ENCODE data around the gene NEU2. TPM values are rescaled to one million over a fixed set of nuclear protein-coding genes. Genes with fewer than 3 reads are reported as not detected.

NEU2 gene
- total RNA-seq, 1 experiment from 2014 or later, result not detected

DNA sequence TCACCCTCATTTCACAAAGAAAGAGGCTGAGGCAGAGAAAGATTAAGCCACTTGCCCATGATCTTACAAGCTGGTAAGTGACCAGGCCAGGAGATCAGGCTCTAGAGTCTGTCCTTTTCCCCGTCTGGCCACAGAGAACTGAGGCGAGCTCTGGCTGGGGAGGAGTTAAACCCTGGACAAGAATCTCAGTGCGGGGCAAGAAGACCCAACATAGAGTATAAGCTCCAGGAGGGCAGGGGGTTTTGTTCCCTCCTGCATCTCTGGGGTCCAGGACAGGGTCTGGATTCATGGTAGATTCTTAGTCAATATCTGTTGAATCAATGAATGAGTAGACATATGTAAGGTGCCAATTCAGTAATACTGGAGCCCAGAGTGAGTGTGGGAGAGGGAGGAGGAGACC is 14.7 kb downstream of the NEU2 start:
- Histone ChIP-seq H3K23me2 (ENCODE audit: insufficient read length, low read depth, low read length, poor library complexity, severe bottlenecking) (peaks cover 4% of the 10 kb centered on the region), H2BK20ac (ENCODE audit: low read depth, low read length, poor library complexity, severe bottlenecking) (no peak overlapping the region)
- DNase-seq, result no peak

More for the DNA sequence above, 14.7 kb downstream of the NEU2 start:
- Histone ChIP-seq H2BK5ac (ENCODE audit: insufficient read length, low read length) (no peak overlapping the region), H4K8ac (replicated peaks; ENCODE audit: insufficient read length, low read depth, low read length) (no peak overlapping the region), H3K23ac (ENCODE audit: insufficient read length, low read depth, low read length) (no peak overlapping the region), H3K79me1 (ENCODE audit: insufficient read depth, low read depth, low read length, poor library complexity, severe bottlenecking) (no peaks in the 10 kb centered on the region), H3K4ac (ENCODE audit: low read depth, low read length) (no peak overlapping the region), H2BK15ac (ENCODE audit: low read depth, low read length) (no peak overlapping the region), H2BK12ac (ENCODE audit: insufficient read length, low read depth, low read length) (no peak overlapping the region), H3K9me3 (ENCODE audit: control insufficient read depth, low read depth, low read length) (no peaks in the 10 kb centered on the region), H4K5ac (ENCODE audit: insufficient read length, low read depth, low read length) (no peak overlapping the region), H3K9ac (ENCODE audit: extremely low read depth, insufficient read length, low read length) (no peak overlapping the region), H3T11ph (ENCODE audit: low read length) (no peak overlapping the region), H2AFZ (ENCODE audit: low read length) (no peak overlapping the region), H3K79me2 (ENCODE audit: insufficient read depth, low read length) (0 out of 2 replicates have a peak, but pooled peaks cover 1% of the 10 kb centered on the region), H4K91ac (ENCODE audit: insufficient read length, low read depth, low read length) (no peak overlapping the region), H3K27me3 (ENCODE audit: insufficient read depth, low read length) (no peaks in the 10 kb centered on the region; the same call in 1 of the 2 replicates), H3K18ac (ENCODE audit: insufficient read length, low read depth, low read length) (no peak overlapping the region), H2AK5ac (ENCODE audit: insufficient read length, low read length) (no peak overlapping the region), H3K4me1 (ENCODE audit: insufficient read depth, low read length) (peaks cover 11% of the 10 kb centered on the region; the same call in 1 of the 2 replicates), H3K14ac (ENCODE audit: insufficient read depth, low read length) (no peak overlapping the region), H3K27ac (ENCODE audit: insufficient read length, low read depth, low read length) (no peak overlapping the region), H3K4me2 (ENCODE audit: insufficient read depth, insufficient read length, low read length) (no peak overlapping the region), H3K56ac (ENCODE audit: insufficient read length, low read depth, low read length) (no peak overlapping the region), H2BK120ac (ENCODE audit: low read depth, low read length, poor library complexity, severe bottlenecking) (no peak overlapping the region), H4K20me1 (ENCODE audit: control insufficient read depth, insufficient read depth, insufficient read length) (no peaks in the 10 kb centered on the region)
- no CpG with 5 or more reads among the region's 3 CpGs for WGBS (ENCODE audit: extremely low coverage, insufficient read length, low lambda C conversion rate)
- Mint-ChIP-seq H3K27me3 (ENCODE audit: low read depth) (peaks cover 26% of the 10 kb centered on the region), H3K4me1 (peaks cover 43 to 45% of the 10 kb centered on the region in 2 experiments), H3K9me3 (no peaks in the 10 kb centered on the region), H3K4me3 (no peak overlapping the region), H3K27ac (no peak overlapping the region), H3K36me3 (ENCODE audit: insufficient read depth in 1 of 3, low read depth in 3 of 3) (no peaks in the 10 kb centered on the region; a peak in 1 of 7 replicates)
- TF ChIP-seq, protein P1, sequence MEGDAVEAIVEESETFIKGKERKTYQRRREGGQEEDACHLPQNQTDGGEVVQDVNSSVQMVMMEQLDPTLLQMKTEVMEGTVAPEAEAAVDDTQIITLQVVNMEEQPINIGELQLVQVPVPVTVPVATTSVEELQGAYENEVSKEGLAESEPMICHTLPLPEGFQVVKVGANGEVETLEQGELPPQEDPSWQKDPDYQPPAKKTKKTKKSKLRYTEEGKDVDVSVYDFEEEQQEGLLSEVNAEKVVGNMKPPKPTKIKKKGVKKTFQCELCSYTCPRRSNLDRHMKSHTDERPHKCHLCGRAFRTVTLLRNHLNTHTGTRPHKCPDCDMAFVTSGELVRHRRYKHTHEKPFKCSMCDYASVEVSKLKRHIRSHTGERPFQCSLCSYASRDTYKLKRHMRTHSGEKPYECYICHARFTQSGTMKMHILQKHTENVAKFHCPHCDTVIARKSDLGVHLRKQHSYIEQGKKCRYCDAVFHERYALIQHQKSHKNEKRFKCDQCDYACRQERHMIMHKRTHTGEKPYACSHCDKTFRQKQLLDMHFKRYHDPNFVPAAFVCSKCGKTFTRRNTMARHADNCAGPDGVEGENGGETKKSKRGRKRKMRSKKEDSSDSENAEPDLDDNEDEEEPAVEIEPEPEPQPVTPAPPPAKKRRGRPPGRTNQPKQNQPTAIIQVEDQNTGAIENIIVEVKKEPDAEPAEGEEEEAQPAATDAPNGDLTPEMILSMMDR (conservative IDR thresholded peaks at IDR 0.05), result no peak

Measured in H9 (cell line).